HEK293 (cell line): ENCODE results near the gene DNM1.

Source experiments
- REST ChIP-seq: fragments of 450-650 bp; formaldehyde crosslinking; IDR thresholded peaks from 2 replicates; pipeline ENCODE4 v1.5.1; 2016; ENCODE audit warnings: missing biosample characterization, missing genetic modification characterization
- ZNF2 ChIP-seq: fragments of 450-650 bp; formaldehyde crosslinking; IDR thresholded peaks from 2 replicates; pipeline ENCODE4 v1.5.1; 2016; ENCODE audit warnings: missing biosample characterization, missing genetic modification characterization
- ZNF48 ChIP-seq: fragments of 450-650 bp; formaldehyde crosslinking; IDR thresholded peaks from 2 replicates; pipeline ENCODE4 v1.5.1; 2016; ENCODE audit warnings: missing biosample characterization, missing genetic modification characterization
- ZNF747 ChIP-seq: fragments of 450-650 bp; formaldehyde crosslinking; IDR thresholded peaks from 2 replicates; pipeline ENCODE4 v1.5.1; 2016; ENCODE audit warnings: missing biosample characterization, missing genetic modification characterization

- TF ChIP-seq REST (tag by site-specific recombination): no peak
- TF ChIP-seq ZNF48 (tag by site-specific recombination): no peak
- no peak for TF ChIP-seq ZNF2 (tag by site-specific recombination)
- no peak for TF ChIP-seq ZNF747 (tag by site-specific recombination)
Observed at GRCh38 chr9:128249908-128250838, 47.0 kb downstream of the DNM1 start.
